WTC11 (cell line): ENCODE data around the gene COX7B.

Source experiments
- CTCF ChIP-seq: fragments of 200-600 bp; IDR thresholded peaks from 2 replicates; pipeline ENCODE4 v1.8.0; 2022; ENCODE audit warnings: antibody characterized with exemption
- MYBL2 ChIP-seq: sonication (generic); formaldehyde crosslinking; IDR thresholded peaks from 2 replicates; pipeline ENCODE4 v1.8.1; 2023; ENCODE audit warnings: mild to moderate bottlenecking, moderate library complexity, missing genetic modification reagents
- ZNF121 ChIP-seq: sonication (generic); formaldehyde crosslinking; IDR thresholded peaks from 2 replicates; pipeline ENCODE4 v1.8.0; 2023; ENCODE audit warnings: missing genetic modification reagents

GRCh38 chrX:77894921-77895886 is 4.1 kb upstream of the COX7B start, which contains the start of gene MAGT1:
- no peak for TF ChIP-seq MYBL2 (CRISPR knock-in tag)
- TF ChIP-seq CTCF = no peak
- no peak for TF ChIP-seq ZNF121 (CRISPR knock-in tag)
